Testis (tissue), 3 donors: Measurements from ENCODE around the gene BRD2. TPM values are rescaled to one million over a fixed set of nuclear protein-coding genes. Genes with fewer than 3 reads are reported as not detected.
A peak's percentile ranks its signal among the peaks of the same experiment; 100 is the strongest.

ENCODE experiments used
- DNase-seq: peaks from one replicate; pipeline ENCODE4 v3.0.0-alpha.2; 2019
- H3K27ac ChIP-seq, 2 donors: fragments of 200-600 bp; sonication (generic); one replicate each; pipeline ENCODE4 v1.5.1; 2019
- H3K27me3 ChIP-seq: fragments of 200-600 bp; sonication (generic); one replicate; pipeline ENCODE4 v1.5.1; 2019
- H3K36me3 ChIP-seq: fragments of 200-600 bp; sonication (generic); one replicate; pipeline ENCODE4 v1.5.1; 2017; ENCODE audit warnings: low read depth; ENCODE audit errors: missing control alignments
- H3K4me1 ChIP-seq: fragments of 200-600 bp; sonication (generic); one replicate; pipeline ENCODE4 v1.5.1; 2019
- H3K4me3 ChIP-seq, 2 donors: fragments of 200-600 bp; sonication (generic); one replicate each; pipeline ENCODE4 v1.5.1; 2017 to 2019
- H3K9me3 ChIP-seq: fragments of 200-600 bp; sonication (generic); one replicate; pipeline ENCODE4 v1.5.1; 2017
- POLR2A ChIP-seq: fragments of 450-650 bp; IDR thresholded peaks from one replicate; pipeline ENCODE4 v1.6.1; 2017; ENCODE audit warnings: antibody characterized with exemption, mild to moderate bottlenecking, moderate library complexity
- WGBS, 2 donors: methylation state at CpG; one replicate each; pipeline ENCODE4 v1.1.5; 2018; 5-methylcytosine and 5-hydroxymethylcytosine counted together
- intact Hi-C: fragments of 100-400 bp; cut with DNase I; formaldehyde crosslinking; loops from one replicate; pipeline ENCODE4 v1.15.1; 2023; ENCODE audit warnings: low total_unique reads
- polyA plus RNA-seq: library from polyadenylated mRNA; stranded (reverse); fragments of 350-450 nt; fragmentation: Illumina TruSeq; extraction: RNeasy Lipid Tissue Mini Kit (QIAGEN cat#74804); gene quantifications from one replicate; pipeline ENCODE4 v1.2.3, GENCODE V29; 2014; ENCODE audit warnings: low read depth, low replicate concordance; ENCODE audit not compliant: insufficient read depth
- total RNA-seq, 2 donors: library from RNA; depleted of rRNA; stranded (reverse); fragments of >200 nt; gene quantifications; one replicate each; pipeline ENCODE4 v1.2.3, GENCODE V29; 2016
- TF ChIP-seq, protein P1 (sequence below), 3 experiments: fragments of 450-650 bp in 2 of 3; fragments of 200-600 bp in 1 of 3; sonication (generic) in 1 of 3; IDR thresholded peaks; one replicate each; pipeline ENCODE4 v1.5.1; 2016 to 2019; ENCODE audit warnings: antibody characterized with exemption in 3 of 3, mild to moderate bottlenecking in 2 of 3, moderate library complexity in 1 of 3

The BRD2 gene
- total and polyA plus RNA-seq, 3 donors from 2014 or later, result 299 to 334 (median 312) TPM

DNA sequence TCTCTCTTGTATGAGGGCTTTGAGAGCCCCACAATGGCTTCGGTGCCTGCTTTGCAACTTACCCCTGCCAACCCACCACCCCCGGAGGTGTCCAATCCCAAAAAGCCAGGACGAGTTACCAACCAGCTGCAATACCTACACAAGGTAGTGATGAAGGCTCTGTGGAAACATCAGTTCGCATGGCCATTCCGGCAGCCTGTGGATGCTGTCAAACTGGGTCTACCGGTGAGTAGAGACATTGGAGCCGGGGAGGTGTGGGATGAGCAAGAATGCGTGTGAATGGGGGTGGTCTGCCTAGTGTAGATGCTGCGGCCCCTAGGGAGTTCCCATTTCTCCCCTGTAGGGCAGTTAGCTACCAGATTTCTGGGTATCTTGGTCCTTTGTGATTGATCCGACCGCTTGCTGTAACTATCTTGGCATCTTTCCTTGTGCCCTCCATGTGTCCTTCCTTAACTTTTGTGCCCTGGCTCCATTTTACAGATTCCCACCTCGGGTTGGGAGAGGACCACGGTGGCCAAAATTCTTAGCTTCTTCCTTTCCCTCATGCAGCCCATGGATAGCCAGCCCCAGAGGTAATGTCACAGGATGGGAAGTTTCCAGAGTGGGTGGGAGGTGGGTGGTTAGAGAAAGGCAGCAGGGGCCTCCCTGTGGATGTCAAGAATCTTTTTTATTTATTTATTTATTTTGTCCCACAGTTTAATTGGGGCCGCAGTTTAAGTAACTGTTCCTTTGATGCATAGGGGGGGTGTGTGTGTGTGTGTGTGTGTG is 6.3 kb downstream of the BRD2 start:
- no peak for TF ChIP-seq POLR2A
- TF ChIP-seq, protein P1, sequence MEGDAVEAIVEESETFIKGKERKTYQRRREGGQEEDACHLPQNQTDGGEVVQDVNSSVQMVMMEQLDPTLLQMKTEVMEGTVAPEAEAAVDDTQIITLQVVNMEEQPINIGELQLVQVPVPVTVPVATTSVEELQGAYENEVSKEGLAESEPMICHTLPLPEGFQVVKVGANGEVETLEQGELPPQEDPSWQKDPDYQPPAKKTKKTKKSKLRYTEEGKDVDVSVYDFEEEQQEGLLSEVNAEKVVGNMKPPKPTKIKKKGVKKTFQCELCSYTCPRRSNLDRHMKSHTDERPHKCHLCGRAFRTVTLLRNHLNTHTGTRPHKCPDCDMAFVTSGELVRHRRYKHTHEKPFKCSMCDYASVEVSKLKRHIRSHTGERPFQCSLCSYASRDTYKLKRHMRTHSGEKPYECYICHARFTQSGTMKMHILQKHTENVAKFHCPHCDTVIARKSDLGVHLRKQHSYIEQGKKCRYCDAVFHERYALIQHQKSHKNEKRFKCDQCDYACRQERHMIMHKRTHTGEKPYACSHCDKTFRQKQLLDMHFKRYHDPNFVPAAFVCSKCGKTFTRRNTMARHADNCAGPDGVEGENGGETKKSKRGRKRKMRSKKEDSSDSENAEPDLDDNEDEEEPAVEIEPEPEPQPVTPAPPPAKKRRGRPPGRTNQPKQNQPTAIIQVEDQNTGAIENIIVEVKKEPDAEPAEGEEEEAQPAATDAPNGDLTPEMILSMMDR (IDR thresholded peaks at IDR 0.05), result no peak
- Histone ChIP-seq H3K27ac (peak overlapping the region in 1 of 2 donors; percentile 83), H3K36me3 (peaks cover 3% of the 10 kb centered on the region), H3K4me1 (peaks cover 20% of the 10 kb centered on the region), H3K9me3 (no peaks in the 10 kb centered on the region), H3K27me3 (no peaks in the 10 kb centered on the region), H3K4me3 (peak overlapping the region; percentile 82 to 88)
- intact Hi-C loops, result no loop called here
- 5 to 10% methylated on average over 10 to 14 of the region's 14 CpGs for WGBS, 2 donors
- no peak for DNase-seq

GRCh38 chr6:32975886-32976285 is 7.5 kb downstream of the BRD2 start:
- Histone ChIP-seq H3K9me3 (no peaks in the 10 kb centered on the region), H3K27me3 (no peaks in the 10 kb centered on the region), H3K27ac (peak overlapping the region in 1 of 2 donors; percentile 26), H3K4me3 (no peak overlapping the region), H3K36me3 (peaks cover 3% of the 10 kb centered on the region), H3K4me1 (peaks cover 20% of the 10 kb centered on the region)
- intact Hi-C loops, result no loop called here
- 48 to 53% methylated on average over 2 of the region's 2 CpGs for WGBS, 2 donors
- no peak for DNase-seq
- TF ChIP-seq, protein P1 (IDR thresholded peaks at IDR 0.05), result no peak
- no peak for TF ChIP-seq POLR2A

DNA sequence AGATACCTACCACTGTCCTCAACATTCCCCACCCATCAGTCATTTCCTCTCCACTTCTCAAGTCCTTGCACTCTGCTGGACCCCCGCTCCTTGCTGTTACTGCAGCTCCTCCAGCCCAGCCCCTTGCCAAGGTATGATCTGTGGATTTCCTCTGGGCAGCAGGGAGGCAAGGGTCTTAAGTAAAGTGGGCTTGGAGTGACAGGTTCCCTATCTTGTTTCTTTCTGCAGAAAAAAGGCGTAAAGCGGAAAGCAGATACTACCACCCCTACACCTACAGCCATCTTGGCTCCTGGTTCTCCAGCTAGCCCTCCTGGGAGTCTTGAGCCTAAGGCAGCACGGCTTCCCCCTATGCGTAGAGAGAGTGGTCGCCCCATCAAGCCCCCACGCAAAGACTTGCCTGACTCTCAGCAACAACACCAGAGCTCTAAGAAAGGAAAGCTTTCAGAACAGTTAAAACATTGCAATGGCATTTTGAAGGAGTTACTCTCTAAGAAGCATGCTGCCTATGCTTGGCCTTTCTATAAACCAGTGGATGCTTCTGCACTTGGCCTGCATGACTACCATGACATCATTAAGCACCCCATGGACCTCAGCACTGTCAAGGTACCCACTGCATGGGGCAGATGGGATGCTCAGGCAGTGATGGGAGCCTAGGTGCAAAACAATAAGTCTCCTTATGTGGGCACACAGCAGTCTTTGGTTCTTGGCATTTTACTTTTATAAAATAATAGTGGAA is 8.1 kb downstream of the BRD2 start:
- intact Hi-C loops, result no loop called here
- H3K4me3 ChIP-seq, result no peak overlapping the region
- WGBS, 2 donors, result 62 to 74% methylated on average over 7 of the region's 7 CpGs
- no peaks in the 10 kb centered on the region for H3K27me3 ChIP-seq
- H3K9me3 ChIP-seq, result no peaks in the 10 kb centered on the region
- H3K36me3 ChIP-seq, result peaks cover 3% of the 10 kb centered on the region
- H3K4me1 ChIP-seq, result peaks cover 20% of the 10 kb centered on the region
- no peak overlapping the region for H3K27ac ChIP-seq
- no peak for DNase-seq
- TF ChIP-seq POLR2A, result no peak
- TF ChIP-seq, protein P1 (IDR thresholded peaks at IDR 0.05), result no peak

DNA sequence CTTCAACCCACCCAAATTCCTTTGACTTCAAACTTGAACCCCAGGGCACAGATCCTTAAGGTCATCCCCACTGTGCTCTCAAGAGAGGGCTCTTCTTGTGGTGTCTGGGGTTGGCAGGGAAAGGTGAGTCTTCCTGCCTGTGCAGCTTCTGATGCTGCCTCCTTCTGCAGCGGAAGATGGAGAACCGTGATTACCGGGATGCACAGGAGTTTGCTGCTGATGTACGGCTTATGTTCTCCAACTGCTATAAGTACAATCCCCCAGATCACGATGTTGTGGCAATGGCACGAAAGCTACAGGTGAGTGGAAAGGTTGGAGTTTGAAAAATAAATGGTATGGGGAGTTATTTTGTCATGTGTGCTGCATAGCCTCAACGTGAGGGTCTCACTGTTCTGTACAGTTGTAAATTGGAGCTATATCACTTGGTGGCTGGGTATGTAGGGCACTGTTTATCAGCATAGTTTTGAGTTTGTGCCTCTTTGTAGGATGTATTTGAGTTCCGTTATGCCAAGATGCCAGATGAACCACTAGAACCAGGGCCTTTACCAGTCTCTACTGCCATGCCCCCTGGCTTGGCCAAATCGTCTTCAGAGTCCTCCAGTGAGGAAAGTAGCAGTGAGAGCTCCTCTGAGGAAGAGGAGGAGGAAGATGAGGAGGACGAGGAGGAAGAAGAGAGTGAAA is 9.0 kb downstream of the BRD2 start:
- Histone ChIP-seq H3K36me3 (peaks cover 3% of the 10 kb centered on the region), H3K27me3 (no peaks in the 10 kb centered on the region), H3K4me3 (no peak overlapping the region), H3K27ac (no peak overlapping the region), H3K9me3 (no peaks in the 10 kb centered on the region), H3K4me1 (peaks cover 20% of the 10 kb centered on the region)
- TF ChIP-seq, protein P1 (IDR thresholded peaks at IDR 0.05), result no peak
- TF ChIP-seq POLR2A, result no peak
- no peak for DNase-seq
- intact Hi-C loops, result no loop called here
- 60 to 61% methylated on average over 10 of the region's 10 CpGs for WGBS, 2 donors
